SU-DHL-6 (cell line): Measurements from ENCODE around the gene TIMD4.
A peak's percentile ranks its signal among the peaks of the same experiment; 100 is the strongest.
"Not testable (repeated sequence)": the region's sequence is repeated elsewhere in the genome, so short reads cannot be mapped to it uniquely, and the experiment has no call there.

Source experiments
- H2AFZ ChIP-seq: fragments of 200-600 bp; sonication (generic); 2 replicates; pipeline ENCODE4 v1.6.1; 2014; ENCODE audit warnings: low read depth, mild to moderate bottlenecking, moderate library complexity, mixed read lengths, antibody characterized with exemption, low read length; ENCODE audit not compliant: severe bottlenecking
- H3F3A ChIP-seq: fragments of 200-600 bp; shearing (Covaris generic); 2 replicates; pipeline ENCODE4 v1.6.0; 2016; ENCODE audit warnings: antibody characterized with exemption, mild to moderate bottlenecking; ENCODE audit not compliant: insufficient read depth
- H3K27ac ChIP-seq: fragments of 200-600 bp; sonication (generic); 2 replicates; pipeline ENCODE4 v1.5.1; 2016; ENCODE audit warnings: low read depth, mild to moderate bottlenecking, low read length, moderate library complexity, mixed read lengths
- H3K27me3 ChIP-seq: fragments of 200-600 bp; sonication (generic), shearing (Covaris generic); 2 replicates; pipeline ENCODE4 v1.6.0; 2014; ENCODE audit warnings: mild to moderate bottlenecking, low read length
- H3K36me3 ChIP-seq: fragments of 200-600 bp; sonication (generic); 2 replicates; pipeline ENCODE4 v1.6.1; 2014; ENCODE audit warnings: mild to moderate bottlenecking, low read length, mixed read lengths
- H3K4me2 ChIP-seq: fragments of 300-600, 200-600 bp; shearing (Covaris generic), sonication (generic); 2 replicates; pipeline ENCODE4 v1.6.0; 2014; ENCODE audit warnings: low read length, low read depth, mild to moderate bottlenecking; ENCODE audit not compliant: poor library complexity, severe bottlenecking
- H3K4me3 ChIP-seq: fragments of 200-600 bp; sonication (generic); 2 replicates; pipeline ENCODE4 v1.5.1; 2014; ENCODE audit warnings: antibody characterized with exemption, low read length, mild to moderate bottlenecking, mixed read lengths; ENCODE audit not compliant: insufficient read depth, poor library complexity, severe bottlenecking
- H3K79me2 ChIP-seq: fragments of 200-600 bp; sonication (generic); 2 replicates; pipeline ENCODE4 v1.6.1; 2014; ENCODE audit warnings: mild to moderate bottlenecking, low read length, moderate library complexity; ENCODE audit not compliant: insufficient read depth
- H3K9ac ChIP-seq: fragments of 200-600 bp; sonication (generic); 2 replicates; pipeline ENCODE4 v1.7.0; 2014; ENCODE audit warnings: mild to moderate bottlenecking, low read length
- H3K9me2 ChIP-seq: fragments of 200-600 bp; sonication (generic); replicated peaks from 2 replicates; pipeline ENCODE4 v1.6.1; 2014; ENCODE audit warnings: low read length; ENCODE audit not compliant: insufficient read depth
- H3K9me3 ChIP-seq: fragments of 200-600 bp; sonication (generic); 2 replicates; pipeline ENCODE4 v1.6.1; 2014; ENCODE audit warnings: low read length, mixed read lengths; ENCODE audit not compliant: insufficient read depth
- H4K20me1 ChIP-seq: fragments of 200-600 bp; sonication (generic); 2 replicates; pipeline ENCODE4 v1.6.1; 2014; ENCODE audit warnings: low read depth, mild to moderate bottlenecking, antibody characterized with exemption, low read length, moderate library complexity, mixed read lengths
- CTCF ChIP-seq: fragments of 200-600 bp; sonication (generic); IDR thresholded peaks from one replicate; pipeline ENCODE4 v1.5.1; 2017; ENCODE audit warnings: antibody characterized with exemption, mild to moderate bottlenecking, low read length, moderate library complexity; ENCODE audit not compliant: insufficient read depth, poor library complexity, severe bottlenecking
- EZH2phosphoT487 ChIP-seq: fragments of 200-600 bp; sonication (generic), shearing (Covaris generic); conservative IDR thresholded peaks from 2 replicates; pipeline ENCODE4 v1.6.1; 2018; ENCODE audit warnings: mild to moderate bottlenecking, antibody characterized with exemption, low read length, moderate library complexity, mixed read lengths

Gene TIMD4

GRCh38 chr5:156929366-156929948, 33.6 kb downstream of the TIMD4 start:
- H3K36me3 ChIP-seq: no peaks in the 10 kb centered on the region
- no peaks in the 10 kb centered on the region for H3K27me3 ChIP-seq
- 0 out of 2 replicates have a peak overlapping the region, but pooled peaks have one; percentile 23 for H3K27ac ChIP-seq
- H2AFZ ChIP-seq: no peak overlapping the region
- TF ChIP-seq CTCF: no peak
- TF ChIP-seq EZH2phosphoT487: no peak
- no peak overlapping the region for H3K4me3 ChIP-seq
- no peaks in the 10 kb centered on the region for H3K79me2 ChIP-seq
- no peak overlapping the region for H3K9ac ChIP-seq
- H3F3A ChIP-seq: peaks cover 26% of the 10 kb centered on the region
- no peaks in the 10 kb centered on the region for H4K20me1 ChIP-seq
- H3K9me3 ChIP-seq: no peaks in the 10 kb centered on the region
- no peak overlapping the region for H3K4me2 ChIP-seq
- no peaks in the 10 kb centered on the region for H3K9me2 ChIP-seq

GRCh38 chr5:156927545-156927944, 35.5 kb downstream of the TIMD4 start:
- H3K79me2 ChIP-seq: no peaks in the 10 kb centered on the region
- no peaks in the 10 kb centered on the region for H4K20me1 ChIP-seq
- H3K4me3 ChIP-seq: no peak overlapping the region
- no peaks in the 10 kb centered on the region for H3K9me2 ChIP-seq
- H3F3A ChIP-seq: peaks cover 8% of the 10 kb centered on the region
- H3K27ac ChIP-seq: no peak overlapping the region
- no peaks in the 10 kb centered on the region for H3K36me3 ChIP-seq
- no peak overlapping the region for H3K9ac ChIP-seq
- no peaks in the 10 kb centered on the region for H3K9me3 ChIP-seq
- H3K27me3 ChIP-seq: no peaks in the 10 kb centered on the region
- TF ChIP-seq EZH2phosphoT487: no peak
- TF ChIP-seq CTCF: no peak
- H3K4me2 ChIP-seq: no peak overlapping the region
- H2AFZ ChIP-seq: no peak overlapping the region

GRCh38 chr5:156925767-156926166, 37.3 kb downstream of the TIMD4 start:
- not testable (repeated sequence) for H3K27me3 ChIP-seq, H3K9me3 ChIP-seq, H3K9ac ChIP-seq, H3F3A ChIP-seq, H3K4me3 ChIP-seq, H3K36me3 ChIP-seq, H3K9me2 ChIP-seq, H3K4me2 ChIP-seq, H4K20me1 ChIP-seq, H3K79me2 ChIP-seq, H2AFZ ChIP-seq
- peak overlapping the region; percentile 35; the same call in 1 of the 2 replicates for H3K27ac ChIP-seq

DNA sequence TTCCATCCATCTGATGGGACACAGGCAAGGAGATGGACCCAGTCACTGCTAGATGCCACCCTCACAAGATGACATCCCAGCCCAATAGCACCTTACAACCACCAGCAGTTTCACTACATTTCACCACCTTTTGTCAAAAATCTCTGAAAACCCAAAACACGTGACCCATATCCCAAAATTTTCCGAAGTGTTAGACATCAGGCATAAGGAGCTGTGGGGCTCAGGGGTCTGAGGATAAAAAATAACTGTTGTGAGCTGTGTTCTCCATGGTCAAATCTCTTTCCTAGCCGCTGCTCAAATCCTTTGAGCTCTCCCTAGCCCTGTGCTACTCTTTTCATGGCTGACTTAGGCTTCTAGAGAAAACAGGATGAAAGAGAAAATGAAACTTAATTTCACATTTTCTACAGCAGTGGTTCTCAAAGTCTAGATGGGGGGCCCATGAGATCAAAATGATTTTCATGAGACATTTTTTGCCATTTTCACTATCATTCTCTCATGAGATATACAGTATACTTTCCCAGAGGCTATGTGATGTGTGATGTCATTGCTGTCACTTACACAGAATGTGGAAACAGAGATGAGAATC, 40.7 kb downstream of the TIMD4 start:
- no peaks in the 10 kb centered on the region for H3K27me3 ChIP-seq
- no peaks in the 10 kb centered on the region for H3K36me3 ChIP-seq
- no peaks in the 10 kb centered on the region for H3K9me2 ChIP-seq
- H3K79me2 ChIP-seq: no peaks in the 10 kb centered on the region
- TF ChIP-seq CTCF (no peak), EZH2phosphoT487 (no peak)
- no peak overlapping the region for H3K4me3 ChIP-seq
- no peak overlapping the region for H3K9ac ChIP-seq
- peak overlapping the region; percentile 16; the same call in 1 of the 2 replicates for H3K27ac ChIP-seq
- H4K20me1 ChIP-seq: no peaks in the 10 kb centered on the region
- no peaks in the 10 kb centered on the region for H3F3A ChIP-seq
- H2AFZ ChIP-seq: no peak overlapping the region
- H3K4me2 ChIP-seq: peak overlapping the region; percentile 25
- no peaks in the 10 kb centered on the region for H3K9me3 ChIP-seq
